Nephron (organoid): ENCODE measurements around the gene SPATA7.

ENCODE experiments used
- H3K27ac Mint-ChIP-seq, 3 experiments: 2 replicates each; pipeline ENCODE4 v1.8.0; 2020; ENCODE audit warnings: mixed read lengths in 3 of 3, mild to moderate bottlenecking in 2 of 3, moderate library complexity in 1 of 3
- H3K27me3 Mint-ChIP-seq: 2 replicates; pipeline ENCODE4 v1.8.0; 2021; ENCODE audit warnings: low read depth, mild to moderate bottlenecking, moderate library complexity, mixed read lengths
- H3K36me3 Mint-ChIP-seq: 2 replicates; pipeline ENCODE4 v1.8.0; 2020; ENCODE audit warnings: low read depth, mixed read lengths
- H3K4me1 Mint-ChIP-seq: 2 replicates; pipeline ENCODE4 v1.8.0; 2020; ENCODE audit warnings: mixed read lengths
- H3K4me3 Mint-ChIP-seq, 3 experiments: 2 replicates each; pipeline ENCODE4 v1.8.0; 2020; ENCODE audit warnings: mild to moderate bottlenecking in 3 of 3, mixed read lengths in 3 of 3, moderate library complexity in 2 of 3
- H3K9me3 Mint-ChIP-seq: 2 replicates; pipeline ENCODE4 v1.8.0; 2020; ENCODE audit warnings: mixed read lengths
- TF ChIP-seq, protein P1 (sequence below), 3 experiments: fragments of 200-600 bp; sonication (generic); IDR thresholded peaks; one replicate each; pipeline ENCODE4 v1.5.0; 2021; ENCODE audit warnings: antibody characterized with exemption in 3 of 3; ENCODE audit not compliant: unreplicated experiment in 3 of 3

SPATA7 gene

DNA sequence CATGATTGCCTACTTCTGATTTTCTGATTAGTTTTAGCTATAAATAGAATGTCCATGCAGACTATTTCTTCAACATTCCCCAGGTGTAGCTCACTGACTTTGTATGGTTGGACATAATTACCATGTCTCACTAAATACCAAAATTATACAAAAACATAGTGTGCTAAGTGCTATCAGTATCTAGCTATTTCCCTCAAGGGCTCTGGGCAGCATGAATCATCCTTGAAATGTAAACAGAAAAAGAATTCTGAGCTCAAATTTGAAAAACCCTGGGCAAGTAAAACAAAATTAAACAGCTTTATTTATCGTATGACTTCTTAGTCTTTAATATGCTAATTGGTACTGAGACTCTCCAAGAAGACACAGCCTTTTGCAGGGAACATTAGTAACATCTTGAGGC, 82.9 kb downstream of the SPATA7 start:
- Mint-ChIP-seq H3K36me3 (peaks cover 80% of the 10 kb centered on the region), H3K4me3 (no peak overlapping the region), H3K27me3 (no peaks in the 10 kb centered on the region), H3K27ac (no peak overlapping the region), H3K9me3 (peaks cover 4% of the 10 kb centered on the region), H3K4me1 (no peaks in the 10 kb centered on the region)
- TF ChIP-seq, protein P1, sequence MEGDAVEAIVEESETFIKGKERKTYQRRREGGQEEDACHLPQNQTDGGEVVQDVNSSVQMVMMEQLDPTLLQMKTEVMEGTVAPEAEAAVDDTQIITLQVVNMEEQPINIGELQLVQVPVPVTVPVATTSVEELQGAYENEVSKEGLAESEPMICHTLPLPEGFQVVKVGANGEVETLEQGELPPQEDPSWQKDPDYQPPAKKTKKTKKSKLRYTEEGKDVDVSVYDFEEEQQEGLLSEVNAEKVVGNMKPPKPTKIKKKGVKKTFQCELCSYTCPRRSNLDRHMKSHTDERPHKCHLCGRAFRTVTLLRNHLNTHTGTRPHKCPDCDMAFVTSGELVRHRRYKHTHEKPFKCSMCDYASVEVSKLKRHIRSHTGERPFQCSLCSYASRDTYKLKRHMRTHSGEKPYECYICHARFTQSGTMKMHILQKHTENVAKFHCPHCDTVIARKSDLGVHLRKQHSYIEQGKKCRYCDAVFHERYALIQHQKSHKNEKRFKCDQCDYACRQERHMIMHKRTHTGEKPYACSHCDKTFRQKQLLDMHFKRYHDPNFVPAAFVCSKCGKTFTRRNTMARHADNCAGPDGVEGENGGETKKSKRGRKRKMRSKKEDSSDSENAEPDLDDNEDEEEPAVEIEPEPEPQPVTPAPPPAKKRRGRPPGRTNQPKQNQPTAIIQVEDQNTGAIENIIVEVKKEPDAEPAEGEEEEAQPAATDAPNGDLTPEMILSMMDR (IDR thresholded peaks at IDR 0.05; ENCODE audit: unreplicated experiment in 3 of 3): no peak

DNA sequence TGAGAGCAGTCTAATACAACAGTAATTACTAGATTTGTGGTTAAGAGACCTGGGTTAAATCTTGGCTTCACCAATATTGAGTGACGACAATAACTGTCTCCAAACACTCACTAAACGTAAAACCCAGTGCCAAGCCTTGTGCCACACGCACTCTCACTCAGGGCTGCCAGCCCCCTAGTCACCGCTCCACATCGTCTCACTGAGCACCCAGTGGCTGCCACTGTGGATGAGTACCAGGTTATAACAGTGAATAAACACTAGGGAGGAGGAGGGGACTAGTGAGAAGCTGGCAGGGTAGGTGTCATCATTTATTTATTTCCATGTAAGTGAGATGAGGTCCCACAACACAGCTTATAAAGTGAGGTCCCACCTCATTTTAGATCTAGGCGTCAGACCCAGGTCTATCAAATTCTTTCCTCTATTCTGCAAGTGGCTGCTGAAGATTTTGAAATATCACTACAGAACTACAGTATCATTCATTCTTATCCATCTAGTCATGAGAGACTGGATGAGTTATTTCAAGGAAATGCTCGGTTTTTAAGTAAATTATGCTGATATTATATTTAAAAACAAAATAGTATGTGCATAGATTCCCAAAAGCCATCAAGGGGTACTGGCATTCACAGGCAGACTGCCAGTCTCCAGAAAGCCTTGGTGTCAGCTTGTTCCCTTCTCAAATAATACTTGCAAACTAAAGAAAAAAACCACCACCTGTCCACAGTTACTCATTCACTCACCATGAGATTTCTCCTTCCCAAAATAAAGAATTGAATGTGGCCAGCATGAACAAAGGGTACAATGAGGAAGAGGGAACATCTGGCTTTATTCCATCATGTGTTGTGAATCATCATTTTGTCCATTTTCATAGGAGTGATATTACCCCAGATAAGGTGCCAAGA, 85.3 kb downstream of the SPATA7 start:
- TF ChIP-seq, protein P1 (IDR thresholded peaks at IDR 0.05; ENCODE audit: unreplicated experiment in 3 of 3): no peak
- H3K27me3 Mint-ChIP-seq: no peaks in the 10 kb centered on the region
- H3K36me3 Mint-ChIP-seq: peaks cover 82% of the 10 kb centered on the region
- no peak overlapping the region for H3K4me3 Mint-ChIP-seq
- no peaks in the 10 kb centered on the region for H3K9me3 Mint-ChIP-seq
- no peaks in the 10 kb centered on the region for H3K4me1 Mint-ChIP-seq
- H3K27ac Mint-ChIP-seq: no peak overlapping the region

DNA sequence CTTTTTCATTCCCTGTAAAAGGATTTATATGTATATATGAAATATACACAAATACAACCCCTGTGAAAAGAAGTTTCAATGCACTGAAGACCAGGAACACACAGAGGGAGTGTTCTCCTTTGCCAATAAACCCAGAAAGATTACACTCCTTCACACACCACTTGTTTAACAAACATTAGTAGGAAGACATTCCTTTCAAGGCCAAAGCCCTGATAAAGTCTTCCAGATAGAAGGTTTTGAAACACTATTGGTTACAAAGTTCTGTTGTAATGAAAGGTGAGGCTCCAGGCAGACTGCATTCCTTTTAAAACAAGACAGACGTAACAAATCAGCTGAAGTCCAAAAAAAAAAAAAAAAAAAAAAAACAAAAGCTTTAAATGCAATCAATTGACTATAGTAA, 88.3 kb downstream of the SPATA7 start:
- Mint-ChIP-seq H3K4me1 (no peaks in the 10 kb centered on the region), H3K36me3 (peaks cover 86% of the 10 kb centered on the region), H3K27ac (no peak overlapping the region), H3K9me3 (no peaks in the 10 kb centered on the region), H3K4me3 (no peak overlapping the region), H3K27me3 (no peaks in the 10 kb centered on the region)
- TF ChIP-seq, protein P1 (IDR thresholded peaks at IDR 0.05; ENCODE audit: unreplicated experiment in 3 of 3): no peak

DNA sequence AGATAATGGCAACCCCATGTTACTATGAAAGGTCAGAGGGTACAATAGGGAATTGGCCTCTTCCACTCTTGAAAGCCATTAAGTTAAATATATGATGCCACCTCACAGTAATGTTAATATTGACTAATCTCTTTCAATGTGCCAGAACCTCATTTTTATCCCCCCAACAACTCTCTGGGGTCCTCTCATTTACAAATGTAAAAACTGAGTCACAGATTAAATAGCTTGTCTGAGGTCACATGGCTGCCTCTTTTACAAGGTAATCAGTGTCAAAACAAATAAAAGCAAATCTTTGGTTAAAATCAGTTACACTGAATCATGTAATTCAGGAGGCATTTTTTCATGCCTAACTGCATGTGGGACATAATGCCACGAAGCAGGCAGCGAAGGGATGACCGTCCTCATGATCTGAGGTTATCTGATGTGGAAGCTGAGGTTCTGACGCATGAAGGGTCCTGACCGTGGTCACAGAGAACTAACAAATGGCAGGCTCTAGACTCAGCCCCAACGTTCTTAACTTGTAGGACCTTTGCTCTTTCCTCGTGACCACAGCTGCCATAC, 90.8 kb downstream of the SPATA7 start:
- H3K27ac Mint-ChIP-seq: no peak overlapping the region
- TF ChIP-seq, protein P1 (IDR thresholded peaks at IDR 0.05; ENCODE audit: unreplicated experiment in 3 of 3): no peak
- no peak overlapping the region for H3K4me3 Mint-ChIP-seq
- no peaks in the 10 kb centered on the region for H3K9me3 Mint-ChIP-seq
- H3K36me3 Mint-ChIP-seq: peaks cover 83% of the 10 kb centered on the region
- H3K27me3 Mint-ChIP-seq: no peaks in the 10 kb centered on the region
- H3K4me1 Mint-ChIP-seq: no peaks in the 10 kb centered on the region

DNA sequence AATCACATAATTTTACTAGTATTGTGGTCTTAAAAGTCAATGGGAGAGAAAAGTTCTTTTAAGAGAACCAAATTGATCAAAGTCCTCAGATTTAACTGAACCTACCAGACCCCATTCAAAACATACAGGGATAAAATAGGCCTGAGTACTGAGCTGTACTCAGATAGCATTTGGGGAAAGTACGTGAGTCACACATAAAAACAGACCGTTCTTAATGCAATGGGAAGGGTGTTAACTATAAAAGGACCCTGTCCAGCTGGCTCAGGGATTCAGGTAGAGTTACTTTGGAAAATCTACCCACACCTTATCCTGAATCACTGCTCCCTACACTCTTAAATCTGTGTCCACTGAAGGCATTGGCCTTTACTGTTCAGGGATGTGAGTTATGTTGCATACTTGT, 91.4 kb downstream of the SPATA7 start:
- Mint-ChIP-seq H3K4me1 (no peaks in the 10 kb centered on the region), H3K36me3 (peaks cover 82% of the 10 kb centered on the region), H3K9me3 (no peaks in the 10 kb centered on the region), H3K27ac (no peak overlapping the region), H3K4me3 (no peak overlapping the region), H3K27me3 (no peaks in the 10 kb centered on the region)
- TF ChIP-seq, protein P1 (IDR thresholded peaks at IDR 0.05; ENCODE audit: unreplicated experiment in 3 of 3): no peak
